Measurements from ENCODE around the gene CCDC71L. TPM values are rescaled to one million over a fixed set of nuclear protein-coding genes. Genes with fewer than 3 reads are reported as not detected.

CCDC71L gene
- total and polyA plus RNA-seq, 2 donors (not counting 3 experiments of a cell fraction or from before 2014, with no cell fraction given), result 60.3 to 62.5 TPM

DNA sequence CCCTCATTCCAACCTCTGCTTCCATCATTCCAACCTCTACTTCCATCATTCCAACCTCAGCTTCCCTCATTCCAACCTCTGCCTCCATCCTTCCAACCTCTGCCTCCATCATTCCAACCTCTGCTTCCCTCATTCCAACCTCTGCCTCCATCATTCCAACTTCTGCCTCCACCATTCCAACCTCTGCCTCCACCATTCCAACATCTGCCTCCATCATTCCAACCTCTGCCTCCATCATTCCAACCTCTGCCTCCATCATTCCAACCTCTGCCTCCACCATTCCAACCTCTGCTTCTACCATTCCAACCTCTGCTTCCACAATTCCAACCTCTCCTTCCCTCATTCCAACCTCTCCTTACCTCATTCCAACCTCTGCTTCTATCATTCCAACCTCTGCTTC is 30.3 kb downstream of the CCDC71L start:
- DNase-seq (ENCODE audit: low read depth, low spot score) (no peak), FAIRE-seq (no peak)
- intact Hi-C loops (cut with micrococcal nuclease) (no loop called here), dilution Hi-C loops (cut with MboI; ENCODE audit: extremely low pct_ligation_motif_present, low sequenced_read_pairs) (no loop called here)
- H3K27ac ChIP-seq (ENCODE audit: insufficient read depth, low read depth, low read length), result no peak overlapping the region
- no TSS peak for BruUV-seq (replicated peaks)
- peaks cover 10% of the 10 kb centered on the region for H3K4me1 ChIP-seq (ENCODE audit: control insufficient read depth, extremely low read depth, insufficient read depth, low read length)
- no peak overlapping the region for H2AFZ ChIP-seq (ENCODE audit: low read depth, low read length)
- H3K4me3 ChIP-seq (replicated peaks in 1 of 3; ENCODE audit: insufficient read depth in 1 of 3, low read depth in 1 of 3, low read length in 3 of 3), result no peak overlapping the region
- ChIA-PET POLR2A (no interaction called here), CTCF (no interaction called here)
- H3K9ac ChIP-seq (replicated peaks; ENCODE audit: extremely low read depth, insufficient read depth, low read length), result no peak overlapping the region
- no peak overlapping the region for H3K4me2 ChIP-seq (ENCODE audit: insufficient read depth, low read length)
- peaks cover 10 to 17% of the 10 kb centered on the region in 2 experiments for H3K27me3 ChIP-seq (ENCODE audit: control insufficient read depth in 2 of 2, insufficient read depth in 2 of 2, low read length in 2 of 2)
- no peaks in the 10 kb centered on the region for H4K20me1 ChIP-seq (replicated peaks; ENCODE audit: control insufficient read depth, extremely low read depth, insufficient read depth, low read length)
- H3K9me3 ChIP-seq (replicated peaks; ENCODE audit: control insufficient read depth, insufficient read depth, low read length), result no peaks in the 10 kb centered on the region
- TF ChIP-seq EZH2 (IDR thresholded peaks at IDR 0.05; ENCODE audit: borderline replicate concordance, low read depth, low read length, severe bottlenecking) (no peak), POLR2A (IDR thresholded peaks at IDR 0.05; ENCODE audit: low read depth, low read length) (no peak), GATA2 (IDR thresholded peaks at IDR 0.05; ENCODE audit: insufficient read depth, insufficient read length, low read depth, low read length) (no peak), JUN (IDR thresholded peaks at IDR 0.05; ENCODE audit: borderline replicate concordance, insufficient read depth, insufficient read length, low read depth) (no peak), MYC (IDR thresholded peaks at IDR 0.05; ENCODE audit: low read depth, low read length) (no peak), POLR2AphosphoS5 (IDR thresholded peaks at IDR 0.05; ENCODE audit: insufficient read depth, low read depth, low read length) (no peak), FOS (IDR thresholded peaks at IDR 0.05; ENCODE audit: borderline replicate concordance, insufficient read depth, low read length) (no peak)
- TF ChIP-seq, protein P1, sequence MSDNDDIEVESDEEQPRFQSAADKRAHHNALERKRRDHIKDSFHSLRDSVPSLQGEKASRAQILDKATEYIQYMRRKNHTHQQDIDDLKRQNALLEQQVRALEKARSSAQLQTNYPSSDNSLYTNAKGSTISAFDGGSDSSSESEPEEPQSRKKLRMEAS (IDR thresholded peaks at IDR 0.05; ENCODE audit: insufficient read depth, insufficient read length), result no peak
- TF ChIP-seq, protein P2, sequence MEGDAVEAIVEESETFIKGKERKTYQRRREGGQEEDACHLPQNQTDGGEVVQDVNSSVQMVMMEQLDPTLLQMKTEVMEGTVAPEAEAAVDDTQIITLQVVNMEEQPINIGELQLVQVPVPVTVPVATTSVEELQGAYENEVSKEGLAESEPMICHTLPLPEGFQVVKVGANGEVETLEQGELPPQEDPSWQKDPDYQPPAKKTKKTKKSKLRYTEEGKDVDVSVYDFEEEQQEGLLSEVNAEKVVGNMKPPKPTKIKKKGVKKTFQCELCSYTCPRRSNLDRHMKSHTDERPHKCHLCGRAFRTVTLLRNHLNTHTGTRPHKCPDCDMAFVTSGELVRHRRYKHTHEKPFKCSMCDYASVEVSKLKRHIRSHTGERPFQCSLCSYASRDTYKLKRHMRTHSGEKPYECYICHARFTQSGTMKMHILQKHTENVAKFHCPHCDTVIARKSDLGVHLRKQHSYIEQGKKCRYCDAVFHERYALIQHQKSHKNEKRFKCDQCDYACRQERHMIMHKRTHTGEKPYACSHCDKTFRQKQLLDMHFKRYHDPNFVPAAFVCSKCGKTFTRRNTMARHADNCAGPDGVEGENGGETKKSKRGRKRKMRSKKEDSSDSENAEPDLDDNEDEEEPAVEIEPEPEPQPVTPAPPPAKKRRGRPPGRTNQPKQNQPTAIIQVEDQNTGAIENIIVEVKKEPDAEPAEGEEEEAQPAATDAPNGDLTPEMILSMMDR (IDR thresholded peaks at IDR 0.05; ENCODE audit: extremely low read depth in 1 of 2, insufficient read depth in 1 of 2, low read depth in 1 of 2, low read length in 2 of 2), result no peak
- no peaks in the 10 kb centered on the region for H3K9me1 ChIP-seq (replicated peaks; ENCODE audit: control insufficient read depth, extremely low read depth, insufficient read depth, low read length)
- H3K79me2 ChIP-seq (ENCODE audit: control insufficient read depth, insufficient read depth, low read length), result no peaks in the 10 kb centered on the region
- H3K36me3 ChIP-seq (ENCODE audit: control insufficient read depth in 2 of 2, extremely low read depth in 1 of 2, insufficient read depth in 2 of 2, low read length in 2 of 2), result no peaks in the 10 kb centered on the region
